GM12875 (cell line): ENCODE results near the gene ARNT2.

Source experiments
- H3K4me3 ChIP-seq: one replicate; pipeline ENCODE4 v1.5.1; 2011; ENCODE audit warnings: low read depth, low read length, control low read depth
- TF ChIP-seq, protein P1 (sequence below): IDR thresholded peaks from 2 replicates; pipeline ENCODE4 v1.5.1; 2011; ENCODE audit warnings: low read depth, mild to moderate bottlenecking, control low read depth, inconsistent platforms, low read length, moderate library complexity, borderline replicate concordance; ENCODE audit not compliant: insufficient read depth

The ARNT2 gene

DNA sequence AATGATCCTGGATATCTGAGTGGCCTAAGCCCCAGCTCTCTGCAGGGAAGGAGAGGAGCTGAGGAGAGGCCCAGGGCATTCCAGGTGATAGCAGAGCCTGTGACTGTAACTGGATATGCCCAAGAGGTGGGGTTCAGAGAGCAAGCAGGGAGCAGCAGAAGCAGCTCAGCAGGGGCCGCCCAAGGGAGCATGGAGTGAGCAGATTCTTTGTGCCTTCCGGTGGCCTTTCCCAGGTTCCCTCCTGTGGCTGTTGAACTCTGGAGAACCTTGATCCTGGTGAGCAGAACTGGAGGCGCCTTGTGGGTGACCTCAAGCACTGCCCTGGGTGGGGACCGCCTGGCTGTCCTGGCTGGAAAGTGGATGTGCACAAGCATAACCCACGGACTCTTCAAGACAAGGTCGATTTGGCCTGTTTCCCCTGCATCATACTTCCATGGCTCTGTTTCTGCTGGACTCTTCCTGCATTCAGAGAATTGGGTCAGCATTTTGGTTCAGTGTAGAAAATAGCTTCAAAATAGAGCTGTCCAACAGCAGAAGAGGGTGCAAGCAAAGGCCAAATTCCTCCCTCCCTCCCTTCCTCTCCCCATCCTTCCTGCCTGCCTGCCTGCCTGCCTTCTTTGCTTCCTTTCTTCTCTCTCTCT lies 76.1 kb downstream of the ARNT2 start:
- TF ChIP-seq, protein P1, sequence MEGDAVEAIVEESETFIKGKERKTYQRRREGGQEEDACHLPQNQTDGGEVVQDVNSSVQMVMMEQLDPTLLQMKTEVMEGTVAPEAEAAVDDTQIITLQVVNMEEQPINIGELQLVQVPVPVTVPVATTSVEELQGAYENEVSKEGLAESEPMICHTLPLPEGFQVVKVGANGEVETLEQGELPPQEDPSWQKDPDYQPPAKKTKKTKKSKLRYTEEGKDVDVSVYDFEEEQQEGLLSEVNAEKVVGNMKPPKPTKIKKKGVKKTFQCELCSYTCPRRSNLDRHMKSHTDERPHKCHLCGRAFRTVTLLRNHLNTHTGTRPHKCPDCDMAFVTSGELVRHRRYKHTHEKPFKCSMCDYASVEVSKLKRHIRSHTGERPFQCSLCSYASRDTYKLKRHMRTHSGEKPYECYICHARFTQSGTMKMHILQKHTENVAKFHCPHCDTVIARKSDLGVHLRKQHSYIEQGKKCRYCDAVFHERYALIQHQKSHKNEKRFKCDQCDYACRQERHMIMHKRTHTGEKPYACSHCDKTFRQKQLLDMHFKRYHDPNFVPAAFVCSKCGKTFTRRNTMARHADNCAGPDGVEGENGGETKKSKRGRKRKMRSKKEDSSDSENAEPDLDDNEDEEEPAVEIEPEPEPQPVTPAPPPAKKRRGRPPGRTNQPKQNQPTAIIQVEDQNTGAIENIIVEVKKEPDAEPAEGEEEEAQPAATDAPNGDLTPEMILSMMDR, result no peak
- H3K4me3 ChIP-seq, result no peak overlapping the region

DNA sequence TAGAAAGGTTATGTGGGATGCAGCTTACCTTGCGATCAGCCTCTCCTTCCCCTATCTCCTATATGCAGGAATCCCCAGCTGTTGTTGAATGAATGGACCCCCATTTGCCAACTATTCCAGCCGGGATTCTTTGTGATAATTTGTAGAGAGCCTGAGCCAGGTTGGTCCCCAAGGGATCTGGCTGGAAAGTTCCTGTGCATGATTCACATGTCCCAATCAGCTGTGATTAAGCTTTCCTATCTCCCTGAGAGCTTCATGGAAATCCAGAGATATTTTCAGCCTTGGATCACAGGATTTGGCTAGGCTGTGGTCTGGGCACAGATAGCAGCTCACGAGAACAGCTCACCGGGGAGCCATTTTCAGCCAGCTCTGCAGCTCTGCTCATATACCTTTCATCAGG lies 76.7 kb downstream of the ARNT2 start:
- TF ChIP-seq, protein P1, result no peak
- no peak overlapping the region for H3K4me3 ChIP-seq

DNA sequence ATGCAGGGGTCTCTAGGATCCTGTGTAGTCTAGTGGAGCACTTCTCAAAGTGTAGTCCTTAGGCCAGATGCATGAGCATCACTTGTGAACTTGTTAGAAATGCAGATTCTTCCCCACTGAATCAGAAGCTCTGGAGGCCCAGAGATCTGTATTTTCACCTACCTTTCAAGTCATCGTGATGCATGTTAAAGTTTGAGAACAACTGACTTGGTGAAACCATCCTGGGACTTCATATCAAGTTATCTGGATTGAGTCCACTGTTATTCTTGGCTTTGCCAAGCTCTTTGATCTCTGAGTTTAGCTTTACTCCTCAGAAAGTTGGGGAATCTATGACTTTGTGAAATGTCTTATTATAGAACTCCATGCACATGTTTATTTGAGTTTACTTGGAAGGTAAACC lies 78.5 kb downstream of the ARNT2 start:
- TF ChIP-seq, protein P1, result no peak
- no peak overlapping the region for H3K4me3 ChIP-seq

- H3K4me3 ChIP-seq, result no peak overlapping the region
- TF ChIP-seq, protein P1, result no peak
Measured at GRCh38 chr15:80483725-80484161, 79.6 kb downstream of the ARNT2 start.

DNA sequence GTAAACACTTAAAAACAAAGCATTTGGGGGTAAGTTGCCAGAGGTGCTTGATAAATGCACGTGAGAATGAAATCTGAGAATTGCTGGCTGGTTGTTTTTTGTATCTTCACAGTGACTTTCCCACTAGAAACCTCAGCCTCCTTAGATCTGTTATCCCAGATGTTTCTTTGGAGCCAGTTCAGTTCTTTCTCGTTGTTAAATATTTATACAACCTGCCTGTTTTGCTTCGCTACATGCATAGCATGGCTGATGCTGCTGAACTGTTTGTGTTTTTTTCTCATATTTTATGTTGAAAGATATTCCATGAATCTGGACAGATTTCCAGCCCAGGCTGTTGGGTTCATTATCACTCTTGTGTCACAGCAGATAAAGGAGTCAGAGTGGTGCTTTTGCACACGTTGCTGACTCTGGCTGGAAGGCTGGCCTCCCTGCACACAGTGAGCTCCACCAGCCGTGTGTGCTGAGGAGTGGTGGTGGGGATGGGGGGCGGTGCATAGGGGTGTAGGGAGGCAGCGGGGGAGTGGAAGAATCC lies 80.2 kb downstream of the ARNT2 start:
- no peak overlapping the region for H3K4me3 ChIP-seq
- TF ChIP-seq, protein P1, result no peak

GRCh38 chr15:80485370-80486164 lies 81.4 kb downstream of the ARNT2 start:
- H3K4me3 ChIP-seq, result no peak overlapping the region
- TF ChIP-seq, protein P1, result no peak
